Caco-2 (cell line): Measurements from ENCODE around the gene DLG2. TPM values are rescaled to one million over a fixed set of nuclear protein-coding genes. Genes with fewer than 3 reads are reported as not detected.

Experiments
- BruUV-seq: library from RNA; stranded (reverse); fragments of 400-500 nt; replicated peaks from 2 replicates; lab custom pipeline; 2021; lab: Mats Ljungman, UMichigan
- CTCF ChIA-PET: fragments of 300-600 bp; sonication (Branson Sonifier 250); formaldehyde crosslinking; loops from one replicate; lab custom pipeline; 2022; ENCODE audit warnings: antibody characterized with exemption; lab: Charles Lee
- POLR2A ChIA-PET: fragments of 300-600 bp; sonication (Branson Sonifier 250); formaldehyde crosslinking; loops from one replicate; lab custom pipeline; 2022; ENCODE audit warnings: antibody characterized with exemption; lab: Charles Lee
- DNase-seq, 2 experiments: peaks; one replicate each; pipeline versions ENCODE4 v3.0.0 to v3.0.0-alpha.2; 2020 to 2022
- H3K27me3 ChIP-seq: replicated peaks from 2 replicates; pipeline ENCODE4 v1.6.0; 2011; ENCODE audit warnings: low read length; ENCODE audit not compliant: control insufficient read depth, insufficient read depth
- H3K36me3 ChIP-seq: 2 replicates; pipeline ENCODE4 v1.5.1; 2011; ENCODE audit warnings: low read length; ENCODE audit not compliant: control insufficient read depth, insufficient read depth
- H3K4me1 ChIP-seq: fragments of 250-450 bp; sonication (Bioruptor Pico); 2 replicates; pipeline ENCODE4 v1.5.1; 2020; ENCODE audit warnings: mild to moderate bottlenecking
- H3K4me3 ChIP-seq: 2 replicates; pipeline ENCODE4 v1.5.1; 2011; ENCODE audit warnings: low read depth, mild to moderate bottlenecking, control low read depth, low read length
- H3K9me3 ChIP-seq: fragments of 250-450 bp; sonication (Bioruptor Pico); 2 replicates; pipeline ENCODE4 v1.5.1; 2020; ENCODE audit warnings: mild to moderate bottlenecking, moderate library complexity
- H3K27ac Mint-ChIP-seq: one replicate; pipeline ENCODE4 v1.8.0; 2022; ENCODE audit warnings: mixed read lengths; ENCODE audit not compliant: unreplicated experiment
- H3K27me3 Mint-ChIP-seq: one replicate; pipeline ENCODE4 v1.8.0; 2022; ENCODE audit warnings: mixed read lengths; ENCODE audit not compliant: insufficient read depth, unreplicated experiment
- H3K36me3 Mint-ChIP-seq: one replicate; pipeline ENCODE4 v1.8.0; 2022; ENCODE audit warnings: mild to moderate bottlenecking, mixed read lengths; ENCODE audit not compliant: insufficient read depth, unreplicated experiment
- H3K4me1 Mint-ChIP-seq: one replicate; pipeline ENCODE4 v1.8.0; 2022; ENCODE audit warnings: low read depth, mixed read lengths; ENCODE audit not compliant: unreplicated experiment
- H3K4me3 Mint-ChIP-seq: one replicate; pipeline ENCODE4 v1.8.0; 2022; ENCODE audit warnings: mild to moderate bottlenecking, moderate library complexity, mixed read lengths; ENCODE audit not compliant: unreplicated experiment
- H3K9me3 Mint-ChIP-seq: one replicate; pipeline ENCODE4 v1.8.0; 2022; ENCODE audit warnings: mixed read lengths; ENCODE audit not compliant: unreplicated experiment
- intact Hi-C: fragments of 100-400 bp; cut with micrococcal nuclease; formaldehyde crosslinking; loops from one replicate; pipeline ENCODE4 v1.10.0; 2022; ENCODE audit not compliant: unreplicated experiment
- total RNA-seq: library from RNA; stranded (reverse); gene quantifications from 2 replicates; pipeline ENCODE4 v1.2.3, GENCODE V29; 2022
- TF ChIP-seq, protein P1 (sequence below), 2 experiments: fragments of 200-600 bp in 1 of 2; IDR thresholded peaks; 1 replicate in 1 of 2; 2 replicates in 1 of 2; pipeline versions ENCODE4 v1.5.1 to v1.8.0; 2011 to 2022; ENCODE audit warnings: antibody characterized with exemption in 1 of 2, control low read depth in 1 of 2, inconsistent platforms in 1 of 2, low read depth in 1 of 2, low read length in 1 of 2, mild to moderate bottlenecking in 1 of 2, moderate library complexity in 1 of 2; ENCODE audit not compliant: insufficient read depth in 1 of 2, severe bottlenecking in 1 of 2, unreplicated experiment in 1 of 2

Gene DLG2
- total RNA-seq, 1 experiment from 2014 or later: 21.6 TPM

DNA sequence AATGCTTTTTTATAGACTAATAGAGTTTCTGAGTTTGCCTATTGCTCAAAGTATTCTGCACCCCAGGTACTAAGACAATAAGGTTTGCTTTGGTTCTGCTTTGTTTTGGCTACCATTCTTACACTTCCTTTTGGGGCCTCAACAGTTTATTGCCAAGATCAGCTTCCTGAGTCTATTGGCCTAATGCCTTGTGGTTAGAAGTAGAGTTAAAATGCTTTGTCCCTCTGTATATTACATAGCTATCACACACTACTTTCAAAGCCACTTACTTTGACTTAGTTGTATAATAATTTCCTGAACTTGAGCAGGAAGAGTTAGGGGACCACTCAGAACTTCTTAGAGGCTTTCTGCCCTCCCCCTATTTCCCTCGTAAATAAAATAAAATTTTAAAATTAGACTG, 96.5 kb downstream of the DLG2 start:
- POLR2A ChIA-PET: no interaction called here
- no peaks in the 10 kb centered on the region for H3K36me3 Mint-ChIP-seq
- Histone ChIP-seq H3K9me3 (0 out of 2 replicates have a peak, but pooled peaks cover 3% of the 10 kb centered on the region), H3K4me3 (no peak overlapping the region), H3K27me3 (no peaks in the 10 kb centered on the region), H3K4me1 (no peaks in the 10 kb centered on the region), H3K36me3 (no peaks in the 10 kb centered on the region)
- no peak overlapping the region for H3K4me3 Mint-ChIP-seq
- no peaks in the 10 kb centered on the region for H3K4me1 Mint-ChIP-seq
- CTCF ChIA-PET: no interaction called here
- peaks cover 9% of the 10 kb centered on the region for H3K27me3 Mint-ChIP-seq
- no peak overlapping the region for H3K27ac Mint-ChIP-seq
- H3K9me3 Mint-ChIP-seq: peaks cover 10% of the 10 kb centered on the region
- BruUV-seq: no TSS peak
- no peak for DNase-seq
- TF ChIP-seq, protein P1, sequence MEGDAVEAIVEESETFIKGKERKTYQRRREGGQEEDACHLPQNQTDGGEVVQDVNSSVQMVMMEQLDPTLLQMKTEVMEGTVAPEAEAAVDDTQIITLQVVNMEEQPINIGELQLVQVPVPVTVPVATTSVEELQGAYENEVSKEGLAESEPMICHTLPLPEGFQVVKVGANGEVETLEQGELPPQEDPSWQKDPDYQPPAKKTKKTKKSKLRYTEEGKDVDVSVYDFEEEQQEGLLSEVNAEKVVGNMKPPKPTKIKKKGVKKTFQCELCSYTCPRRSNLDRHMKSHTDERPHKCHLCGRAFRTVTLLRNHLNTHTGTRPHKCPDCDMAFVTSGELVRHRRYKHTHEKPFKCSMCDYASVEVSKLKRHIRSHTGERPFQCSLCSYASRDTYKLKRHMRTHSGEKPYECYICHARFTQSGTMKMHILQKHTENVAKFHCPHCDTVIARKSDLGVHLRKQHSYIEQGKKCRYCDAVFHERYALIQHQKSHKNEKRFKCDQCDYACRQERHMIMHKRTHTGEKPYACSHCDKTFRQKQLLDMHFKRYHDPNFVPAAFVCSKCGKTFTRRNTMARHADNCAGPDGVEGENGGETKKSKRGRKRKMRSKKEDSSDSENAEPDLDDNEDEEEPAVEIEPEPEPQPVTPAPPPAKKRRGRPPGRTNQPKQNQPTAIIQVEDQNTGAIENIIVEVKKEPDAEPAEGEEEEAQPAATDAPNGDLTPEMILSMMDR (IDR thresholded peaks at IDR 0.05; ENCODE audit: insufficient read depth in 1 of 2, low read depth in 1 of 2, low read length in 1 of 2, severe bottlenecking in 1 of 2, unreplicated experiment in 1 of 2): no peak
- intact Hi-C loops: no loop called here

DNA sequence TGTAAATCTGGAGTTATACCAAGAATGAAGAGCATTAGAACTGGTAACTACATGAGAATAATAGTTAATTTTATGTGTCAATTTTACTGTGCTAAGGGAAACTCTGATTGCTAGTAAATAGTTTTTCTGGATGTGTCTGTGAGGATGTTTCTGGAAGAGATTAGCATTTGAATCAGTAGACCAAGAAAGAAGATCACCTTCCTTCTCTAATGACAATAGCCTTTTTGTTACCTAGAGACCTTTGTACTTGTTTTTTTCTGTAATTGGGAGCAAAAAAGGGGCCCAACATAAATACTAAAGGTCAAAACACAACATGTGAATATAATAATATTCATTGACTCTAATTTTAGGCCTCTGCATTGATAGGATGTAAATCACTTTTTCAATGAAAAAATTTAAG, 100.6 kb downstream of the DLG2 start:
- H3K36me3 ChIP-seq: no peaks in the 10 kb centered on the region
- CTCF ChIA-PET: no interaction called here
- H3K9me3 ChIP-seq: peaks cover 8% of the 10 kb centered on the region; the same call in 1 of the 2 replicates
- H3K27me3 ChIP-seq: no peaks in the 10 kb centered on the region
- H3K36me3 Mint-ChIP-seq: no peaks in the 10 kb centered on the region
- H3K4me1 ChIP-seq: no peaks in the 10 kb centered on the region
- no TSS peak for BruUV-seq
- H3K4me3 Mint-ChIP-seq: no peak overlapping the region
- no peaks in the 10 kb centered on the region for H3K4me1 Mint-ChIP-seq
- peaks cover 9% of the 10 kb centered on the region for H3K27me3 Mint-ChIP-seq
- H3K9me3 Mint-ChIP-seq: peaks cover 19% of the 10 kb centered on the region
- intact Hi-C loops: no loop called here
- POLR2A ChIA-PET: no interaction called here
- DNase-seq: no peak
- no peak overlapping the region for H3K27ac Mint-ChIP-seq
- TF ChIP-seq, protein P1 (IDR thresholded peaks at IDR 0.05; ENCODE audit: insufficient read depth in 1 of 2, low read depth in 1 of 2, low read length in 1 of 2, severe bottlenecking in 1 of 2, unreplicated experiment in 1 of 2): no peak
- no peak overlapping the region for H3K4me3 ChIP-seq

GRCh38 chr11:85525686-85526085, 101.5 kb downstream of the DLG2 start:
- no peaks in the 10 kb centered on the region for H3K36me3 ChIP-seq
- H3K4me1 Mint-ChIP-seq: no peaks in the 10 kb centered on the region
- H3K4me3 Mint-ChIP-seq: no peak overlapping the region
- TF ChIP-seq, protein P1 (IDR thresholded peaks at IDR 0.05; ENCODE audit: insufficient read depth in 1 of 2, low read depth in 1 of 2, low read length in 1 of 2, severe bottlenecking in 1 of 2, unreplicated experiment in 1 of 2): no peak
- CTCF ChIA-PET: no interaction called here
- DNase-seq: no peak
- H3K36me3 Mint-ChIP-seq: no peaks in the 10 kb centered on the region
- H3K27me3 Mint-ChIP-seq: peaks cover 9% of the 10 kb centered on the region
- no peak overlapping the region for H3K27ac Mint-ChIP-seq
- H3K9me3 ChIP-seq: peaks cover 9% of the 10 kb centered on the region; the same call in 1 of the 2 replicates
- no peaks in the 10 kb centered on the region for H3K4me1 ChIP-seq
- H3K27me3 ChIP-seq: no peaks in the 10 kb centered on the region
- intact Hi-C loops: no loop called here
- no TSS peak for BruUV-seq
- POLR2A ChIA-PET: no interaction called here
- peaks cover 27% of the 10 kb centered on the region for H3K9me3 Mint-ChIP-seq
- H3K4me3 ChIP-seq: no peak overlapping the region
